SU-DHL-6 (cell line): ENCODE data around the gene BCAS3.

ENCODE experiments used
- H2AFZ ChIP-seq: fragments of 200-600 bp; sonication (generic); 2 replicates; pipeline ENCODE4 v1.6.1; 2014; ENCODE audit warnings: low read depth, mild to moderate bottlenecking, moderate library complexity, mixed read lengths, antibody characterized with exemption, low read length; ENCODE audit not compliant: severe bottlenecking
- H3F3A ChIP-seq: fragments of 200-600 bp; shearing (Covaris generic); 2 replicates; pipeline ENCODE4 v1.6.0; 2016; ENCODE audit warnings: antibody characterized with exemption, mild to moderate bottlenecking; ENCODE audit not compliant: insufficient read depth
- H3K27ac ChIP-seq: fragments of 200-600 bp; sonication (generic); 2 replicates; pipeline ENCODE4 v1.5.1; 2016; ENCODE audit warnings: low read depth, mild to moderate bottlenecking, low read length, moderate library complexity, mixed read lengths
- H3K27me3 ChIP-seq: fragments of 200-600 bp; sonication (generic), shearing (Covaris generic); 2 replicates; pipeline ENCODE4 v1.6.0; 2014; ENCODE audit warnings: mild to moderate bottlenecking, low read length
- H3K36me3 ChIP-seq: fragments of 200-600 bp; sonication (generic); 2 replicates; pipeline ENCODE4 v1.6.1; 2014; ENCODE audit warnings: mild to moderate bottlenecking, low read length, mixed read lengths
- H3K4me2 ChIP-seq: fragments of 300-600, 200-600 bp; shearing (Covaris generic), sonication (generic); 2 replicates; pipeline ENCODE4 v1.6.0; 2014; ENCODE audit warnings: low read length, low read depth, mild to moderate bottlenecking; ENCODE audit not compliant: poor library complexity, severe bottlenecking
- H3K4me3 ChIP-seq: fragments of 200-600 bp; sonication (generic); 2 replicates; pipeline ENCODE4 v1.5.1; 2014; ENCODE audit warnings: antibody characterized with exemption, low read length, mild to moderate bottlenecking, mixed read lengths; ENCODE audit not compliant: insufficient read depth, poor library complexity, severe bottlenecking
- H3K79me2 ChIP-seq: fragments of 200-600 bp; sonication (generic); 2 replicates; pipeline ENCODE4 v1.6.1; 2014; ENCODE audit warnings: mild to moderate bottlenecking, low read length, moderate library complexity; ENCODE audit not compliant: insufficient read depth
- H3K9ac ChIP-seq: fragments of 200-600 bp; sonication (generic); 2 replicates; pipeline ENCODE4 v1.7.0; 2014; ENCODE audit warnings: mild to moderate bottlenecking, low read length
- H3K9me2 ChIP-seq: fragments of 200-600 bp; sonication (generic); replicated peaks from 2 replicates; pipeline ENCODE4 v1.6.1; 2014; ENCODE audit warnings: low read length; ENCODE audit not compliant: insufficient read depth
- H3K9me3 ChIP-seq: fragments of 200-600 bp; sonication (generic); 2 replicates; pipeline ENCODE4 v1.6.1; 2014; ENCODE audit warnings: low read length, mixed read lengths; ENCODE audit not compliant: insufficient read depth
- H4K20me1 ChIP-seq: fragments of 200-600 bp; sonication (generic); 2 replicates; pipeline ENCODE4 v1.6.1; 2014; ENCODE audit warnings: low read depth, mild to moderate bottlenecking, antibody characterized with exemption, low read length, moderate library complexity, mixed read lengths
- CTCF ChIP-seq: fragments of 200-600 bp; sonication (generic); IDR thresholded peaks from one replicate; pipeline ENCODE4 v1.5.1; 2017; ENCODE audit warnings: antibody characterized with exemption, mild to moderate bottlenecking, low read length, moderate library complexity; ENCODE audit not compliant: insufficient read depth, poor library complexity, severe bottlenecking
- EZH2phosphoT487 ChIP-seq: fragments of 200-600 bp; sonication (generic), shearing (Covaris generic); conservative IDR thresholded peaks from 2 replicates; pipeline ENCODE4 v1.6.1; 2018; ENCODE audit warnings: mild to moderate bottlenecking, antibody characterized with exemption, low read length, moderate library complexity, mixed read lengths

BCAS3 gene

GRCh38 chr17:61323003-61323908 is 645.6 kb downstream of the BCAS3 start:
- H3K9ac ChIP-seq, result no peak overlapping the region
- no peaks in the 10 kb centered on the region for H4K20me1 ChIP-seq
- no peak overlapping the region for H2AFZ ChIP-seq
- H3K27me3 ChIP-seq, result no peaks in the 10 kb centered on the region
- no peak overlapping the region for H3K4me2 ChIP-seq
- no peak overlapping the region for H3K27ac ChIP-seq
- no peaks in the 10 kb centered on the region for H3K79me2 ChIP-seq
- H3K36me3 ChIP-seq, result no peaks in the 10 kb centered on the region
- no peaks in the 10 kb centered on the region for H3K9me2 ChIP-seq
- no peak for TF ChIP-seq CTCF
- no peak for TF ChIP-seq EZH2phosphoT487
- H3F3A ChIP-seq, result no peaks in the 10 kb centered on the region
- no peaks in the 10 kb centered on the region for H3K9me3 ChIP-seq
- no peak overlapping the region for H3K4me3 ChIP-seq

DNA sequence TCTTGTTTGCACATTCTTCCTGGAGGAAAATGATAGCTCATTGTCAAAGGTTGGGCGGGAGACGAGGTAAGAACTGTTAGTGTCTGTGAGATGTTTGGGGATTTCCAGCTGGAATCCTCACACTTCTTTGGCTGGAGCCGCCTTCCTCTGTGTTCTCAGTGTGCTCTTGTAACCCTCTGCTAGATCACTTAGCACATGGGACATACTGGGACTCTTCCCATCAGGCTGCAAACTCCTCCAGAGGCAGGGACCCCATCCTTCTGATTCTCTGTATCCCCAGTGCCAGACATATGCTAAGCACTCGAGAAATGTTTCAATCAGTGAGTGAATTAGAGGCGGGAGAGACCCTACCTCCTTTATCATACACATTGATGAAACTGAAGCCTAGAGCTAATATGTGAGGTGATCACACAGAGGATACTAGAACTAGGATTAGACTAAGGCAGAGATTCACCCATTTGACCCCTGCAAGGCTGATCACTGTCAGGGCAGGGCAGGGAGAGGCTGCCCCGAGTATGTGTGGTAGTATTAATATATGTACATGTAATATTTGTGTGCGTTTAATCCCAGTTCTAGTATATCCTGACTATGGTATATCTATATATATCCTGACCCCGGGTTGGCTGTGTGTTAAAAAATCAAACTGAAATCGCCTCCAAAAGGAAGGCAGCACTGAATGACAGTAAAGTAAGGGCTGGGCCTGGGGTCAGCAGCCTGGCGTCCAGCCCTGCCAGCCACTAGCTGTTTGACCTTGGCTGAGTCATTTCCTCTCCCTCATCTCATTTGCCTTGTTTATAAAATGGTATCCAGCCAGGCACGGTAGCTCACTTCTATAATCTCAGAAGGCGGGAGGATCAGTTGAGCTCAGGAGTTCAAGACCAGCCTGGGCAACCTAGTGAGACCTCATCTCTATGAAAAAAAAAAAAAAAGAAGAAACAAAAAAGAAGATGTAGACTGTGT is 646.5 kb downstream of the BCAS3 start:
- Histone ChIP-seq H3K79me2 (no peaks in the 10 kb centered on the region), H3F3A (no peaks in the 10 kb centered on the region), H3K9me3 (no peaks in the 10 kb centered on the region), H3K9ac (no peak overlapping the region), H3K4me3 (no peak overlapping the region), H3K27ac (no peak overlapping the region), H2AFZ (no peak overlapping the region), H3K36me3 (no peaks in the 10 kb centered on the region), H4K20me1 (no peaks in the 10 kb centered on the region), H3K4me2 (no peak overlapping the region), H3K9me2 (no peaks in the 10 kb centered on the region), H3K27me3 (no peaks in the 10 kb centered on the region)
- no peak for TF ChIP-seq EZH2phosphoT487
- TF ChIP-seq CTCF, result no peak

DNA sequence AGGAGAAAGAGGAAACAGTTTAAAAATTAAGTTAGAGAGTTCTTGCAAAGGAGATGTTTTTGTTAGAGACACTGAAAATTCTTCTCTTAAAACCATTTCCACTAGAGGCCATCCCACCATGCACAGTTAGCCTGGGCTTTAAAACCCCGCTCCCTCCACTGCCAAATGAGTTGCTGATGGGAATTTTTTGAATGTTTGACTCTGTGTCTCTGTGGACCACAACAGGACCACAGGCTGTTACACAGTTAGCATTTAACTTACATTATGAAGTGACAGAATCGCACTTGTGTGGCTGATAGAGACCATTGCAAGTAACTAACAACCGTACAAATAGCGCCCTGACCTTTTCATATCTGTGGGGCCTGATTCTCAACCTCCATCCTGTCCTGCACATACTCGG is 647.3 kb downstream of the BCAS3 start:
- Histone ChIP-seq H3K36me3 (no peaks in the 10 kb centered on the region), H3K4me3 (no peak overlapping the region), H3K9ac (no peak overlapping the region), H3K9me2 (no peaks in the 10 kb centered on the region), H3K4me2 (no peak overlapping the region), H3K9me3 (no peaks in the 10 kb centered on the region), H3F3A (no peaks in the 10 kb centered on the region), H3K27me3 (no peaks in the 10 kb centered on the region), H3K79me2 (no peaks in the 10 kb centered on the region), H3K27ac (no peak overlapping the region), H2AFZ (no peak overlapping the region), H4K20me1 (no peaks in the 10 kb centered on the region)
- TF ChIP-seq EZH2phosphoT487 (no peak), CTCF (no peak)
